HG03060 (cell line): Measurements from ENCODE around the gene PTTG1IP.

Experiments used
- ATAC-seq: cut with Tn5 transposase; IDR thresholded peaks from one replicate; pipeline ENCODE4 v1.9.1; 2021; ENCODE audit warnings: low read depth, moderate number of reproducible peaks; ENCODE audit not compliant: unreplicated experiment

Gene PTTG1IP

GRCh38 chr21:44910229-44911067 lies 37.0 kb upstream of the PTTG1IP start:
- no peak for ATAC-seq

GRCh38 chr21:44909719-44910118 lies 36.2 kb upstream of the PTTG1IP start:
- no peak for ATAC-seq

GRCh38 chr21:44908908-44909307 lies 35.4 kb upstream of the PTTG1IP start:
- ATAC-seq = no peak

GRCh38 chr21:44907966-44908895 lies 34.7 kb upstream of the PTTG1IP start:
- no peak for ATAC-seq

GRCh38 chr21:44907225-44907965 lies 33.9 kb upstream of the PTTG1IP start:
- ATAC-seq = no peak

- no peak for ATAC-seq
Observed at GRCh38 chr21:44905728-44906090, 32.2 kb upstream of the PTTG1IP start.

GRCh38 chr21:44905016-44905727 lies 31.7 kb upstream of the PTTG1IP start:
- no peak for ATAC-seq

- ATAC-seq = no peak
Observed at GRCh38 chr21:44904141-44904923, 30.8 kb upstream of the PTTG1IP start.

GRCh38 chr21:44903689-44904088 lies 30.2 kb upstream of the PTTG1IP start:
- no peak for ATAC-seq

GRCh38 chr21:44903050-44903685 lies 29.7 kb upstream of the PTTG1IP start:
- no peak for ATAC-seq

- ATAC-seq = no peak
Observed at GRCh38 chr21:44902268-44903049, 29.0 kb upstream of the PTTG1IP start.

- no peak for ATAC-seq
Observed at GRCh38 chr21:44901391-44902074, 28.0 kb upstream of the PTTG1IP start.

GRCh38 chr21:44900559-44901251 lies 27.2 kb upstream of the PTTG1IP start:
- no peak for ATAC-seq

GRCh38 chr21:44899768-44900558 lies 26.5 kb upstream of the PTTG1IP start:
- ATAC-seq = no peak

GRCh38 chr21:44898851-44899767 lies 25.6 kb upstream of the PTTG1IP start:
- no peak for ATAC-seq
